Left kidney (tissue), 2 donors: ENCODE results near the gene PHPT1. TPM values are rescaled to one million over a fixed set of nuclear protein-coding genes. Genes with fewer than 3 reads are reported as not detected.
"Not testable (repeated sequence)": the region's sequence is repeated elsewhere in the genome, so short reads cannot be mapped to it uniquely, and the experiment has no call there.

Experiments
- DNase-seq: peaks from one replicate; pipeline ENCODE4 v3.0.0-alpha.2; 2013
- polyA plus RNA-seq: library from polyadenylated mRNA; unstranded; fragments of 120-200 nt; gene quantifications from one replicate; pipeline ENCODE4 v1.2.1, GENCODE V29; 2013; ENCODE audit not compliant: insufficient read length

PHPT1 gene
- polyA plus RNA-seq, 1 donor = 64.9 TPM

DNA sequence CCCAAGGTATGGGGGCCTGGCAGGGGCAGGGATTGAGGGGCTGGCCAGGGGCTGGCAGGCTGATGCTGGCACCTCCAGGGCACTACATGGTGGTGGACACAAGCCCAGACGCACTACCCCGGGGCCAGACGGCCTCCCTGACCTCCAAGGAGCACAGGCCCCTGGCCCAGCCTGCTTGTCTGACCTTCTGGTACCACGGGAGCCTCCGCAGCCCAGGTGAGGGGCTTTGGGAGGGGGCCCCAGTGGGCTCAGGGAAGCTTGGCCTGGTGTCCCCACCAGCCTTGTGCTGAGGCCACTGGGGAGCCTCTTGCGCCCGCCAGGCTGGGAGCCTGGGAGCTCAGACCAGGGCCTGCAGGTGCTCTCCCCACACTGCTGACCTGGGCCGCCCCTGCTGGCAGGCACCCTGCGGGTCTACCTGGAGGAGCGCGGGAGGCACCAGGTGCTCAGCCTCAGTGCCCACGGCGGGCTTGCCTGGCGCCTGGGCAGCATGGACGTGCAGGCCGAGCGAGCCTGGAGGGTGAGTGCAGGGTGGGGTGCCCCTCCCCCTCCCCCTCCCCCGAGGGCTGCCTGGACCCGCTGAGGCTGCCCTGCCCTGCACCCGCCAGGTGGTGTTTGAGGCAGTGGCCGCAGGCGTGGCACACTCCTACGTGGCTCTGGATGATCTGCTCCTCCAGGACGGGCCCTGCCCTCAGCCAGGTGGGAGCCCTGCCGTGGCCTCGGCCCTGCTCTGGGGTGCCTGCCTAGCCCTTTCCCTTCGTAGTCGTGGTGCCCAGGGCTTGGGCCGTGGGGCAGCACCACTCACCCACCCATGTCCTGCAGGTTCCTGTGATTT lies 8.6 kb downstream of the PHPT1 start:
- no peak for DNase-seq

DNA sequence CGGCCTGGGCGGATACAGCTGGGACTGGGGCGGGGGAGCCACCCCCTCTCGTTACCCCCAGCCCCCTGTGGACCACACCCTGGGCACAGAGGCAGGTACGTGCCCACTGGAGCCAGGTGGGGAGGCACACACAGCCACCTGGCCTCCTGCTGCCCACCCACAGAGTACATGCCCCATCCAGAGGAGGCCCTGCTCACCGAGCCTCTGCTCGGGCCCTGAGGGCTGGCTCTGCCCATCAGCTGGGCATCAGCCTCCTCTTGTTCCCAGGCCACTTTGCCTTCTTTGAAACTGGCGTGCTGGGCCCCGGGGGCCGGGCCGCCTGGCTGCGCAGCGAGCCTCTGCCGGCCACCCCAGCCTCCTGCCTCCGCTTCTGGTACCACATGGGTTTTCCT lies 9.2 kb downstream of the PHPT1 start:
- DNase-seq = no peak

DNA sequence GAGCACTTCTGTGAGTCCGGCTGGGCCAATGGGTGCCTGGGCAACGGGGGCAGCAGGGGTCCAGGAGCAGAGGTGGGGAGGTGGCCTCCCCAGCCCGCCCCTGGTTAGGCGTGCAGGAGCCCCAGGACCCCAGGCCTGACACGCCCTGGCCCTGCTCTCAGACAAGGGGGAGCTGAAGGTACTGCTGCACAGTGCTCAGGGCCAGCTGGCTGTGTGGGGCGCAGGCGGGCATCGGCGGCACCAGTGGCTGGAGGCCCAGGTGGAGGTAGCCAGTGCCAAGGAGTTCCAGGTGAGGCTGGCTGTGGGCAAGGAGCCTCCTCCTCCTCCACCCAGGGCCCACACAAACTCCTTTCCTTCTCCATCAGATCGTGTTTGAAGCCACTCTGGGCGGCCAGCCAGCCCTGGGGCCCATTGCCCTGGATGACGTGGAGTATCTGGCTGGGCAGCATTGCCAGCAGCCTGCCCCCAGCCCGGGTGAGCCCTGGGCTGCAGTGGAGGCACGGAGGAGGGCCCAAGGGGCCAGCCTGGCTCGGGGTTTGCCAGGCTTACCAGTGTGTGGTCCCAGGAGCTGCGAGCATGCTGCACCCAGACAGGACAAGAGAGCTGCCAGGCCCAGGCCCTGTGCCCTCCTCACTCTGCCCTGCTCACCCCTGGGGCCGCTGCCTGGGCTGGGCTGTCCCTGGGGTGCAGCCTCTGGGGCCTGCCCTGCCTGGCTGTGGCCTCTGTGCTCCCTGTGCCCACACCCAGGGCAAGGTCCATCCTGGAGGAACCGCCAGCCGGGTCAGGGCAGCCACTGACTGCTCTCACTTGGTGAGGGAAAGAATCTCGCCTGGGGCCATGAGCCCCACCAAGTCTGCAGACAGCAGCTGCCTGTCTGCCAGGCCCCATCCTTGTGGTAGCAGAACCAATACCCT lies 9.9 kb downstream of the PHPT1 start:
- no peak for DNase-seq

DNA sequence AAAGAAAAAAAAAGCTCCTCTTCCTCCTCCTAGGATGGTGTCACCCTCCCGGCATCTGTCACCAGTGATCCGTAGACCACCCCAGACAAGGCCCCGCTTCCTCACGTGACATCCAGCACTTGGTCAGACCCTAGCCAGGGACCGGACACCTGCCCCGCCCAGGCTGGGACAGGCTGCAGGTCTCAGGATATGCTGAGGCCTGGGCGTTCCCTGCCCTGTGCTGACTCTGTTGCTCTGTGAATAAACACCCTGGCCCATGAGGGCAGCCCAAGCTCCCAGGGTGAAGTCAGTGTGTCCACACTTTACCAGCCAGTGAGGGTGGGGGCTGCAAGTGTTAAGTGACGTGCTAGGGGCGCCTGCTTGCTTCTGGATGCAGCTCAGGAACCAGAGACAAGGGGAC lies 11.3 kb downstream of the PHPT1 start:
- DNase-seq = no peak

DNA sequence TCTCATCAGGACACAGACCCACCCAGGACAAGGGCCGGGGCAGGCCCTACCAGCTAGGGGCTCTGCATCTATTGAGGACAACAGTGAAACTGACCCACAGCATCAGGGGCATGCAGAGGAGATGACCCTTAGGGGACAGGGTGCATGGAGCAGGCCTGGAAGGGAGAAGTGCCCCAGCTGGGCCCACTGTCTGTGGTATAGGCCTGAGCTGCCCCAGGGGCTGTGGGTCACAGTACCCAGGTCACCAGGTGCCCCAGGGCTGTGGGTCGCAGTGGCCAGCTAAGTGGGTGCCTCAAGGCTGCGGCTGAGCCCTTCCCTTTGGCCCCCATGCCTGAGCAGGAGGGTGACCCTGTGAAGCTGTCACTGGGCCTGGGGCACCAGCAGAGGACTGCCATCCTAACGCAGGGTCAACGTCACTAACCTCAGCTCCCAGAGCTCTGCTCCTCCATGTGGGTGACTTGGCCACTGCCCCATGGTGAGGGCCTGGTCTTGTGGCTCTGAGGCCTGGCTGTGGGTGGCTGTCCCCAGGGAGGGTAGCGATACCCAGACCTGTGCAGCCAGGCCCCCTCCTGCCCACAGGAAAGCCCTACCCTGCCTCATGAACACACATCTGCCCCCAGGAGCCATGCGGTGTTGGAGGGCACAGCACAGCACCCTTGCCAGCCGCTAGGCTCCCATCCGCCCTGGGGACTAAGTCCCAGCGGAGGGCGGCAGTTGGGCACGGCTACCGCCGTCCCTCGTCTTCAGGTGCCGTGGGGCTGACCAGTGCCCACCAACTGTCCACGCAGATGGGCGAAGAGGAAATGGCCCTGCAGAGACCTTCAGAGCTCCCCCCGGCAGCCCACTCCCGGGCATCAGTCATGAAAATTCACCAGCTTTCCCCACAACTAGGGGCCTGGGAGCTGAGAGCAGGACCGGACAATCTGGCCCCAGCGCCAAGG lies 12.0 kb downstream of the PHPT1 start:
- no peak for DNase-seq

DNA sequence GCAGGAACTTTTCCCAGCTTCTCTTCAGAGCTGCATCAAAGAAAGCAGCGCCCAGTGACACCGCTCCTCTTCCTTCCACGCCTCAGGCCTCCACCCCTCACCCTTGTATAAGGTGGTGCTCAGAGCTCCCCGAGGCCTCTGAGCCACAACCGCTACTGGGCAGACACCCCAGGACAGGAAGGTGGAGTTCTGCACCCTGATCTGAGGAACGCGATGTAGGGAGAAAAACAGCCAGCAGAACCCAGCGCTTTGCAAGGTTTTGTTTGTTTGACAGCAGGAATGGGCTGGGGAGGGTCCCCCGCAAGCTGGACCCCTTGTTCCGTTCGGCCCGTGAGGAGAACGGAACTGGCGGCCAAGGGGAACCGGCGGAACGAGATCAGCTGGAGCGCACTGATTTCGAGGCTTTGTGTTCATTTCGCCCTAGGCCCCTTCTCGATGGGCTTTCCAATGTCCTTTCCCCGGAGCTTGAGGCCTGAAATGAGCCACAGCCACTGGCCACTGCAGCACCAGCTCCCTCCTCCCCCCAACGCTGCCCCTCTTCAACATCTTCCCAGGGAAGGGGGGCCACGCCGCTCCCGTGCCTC lies 12.8 kb downstream of the PHPT1 start:
- DNase-seq = no peak

DNA sequence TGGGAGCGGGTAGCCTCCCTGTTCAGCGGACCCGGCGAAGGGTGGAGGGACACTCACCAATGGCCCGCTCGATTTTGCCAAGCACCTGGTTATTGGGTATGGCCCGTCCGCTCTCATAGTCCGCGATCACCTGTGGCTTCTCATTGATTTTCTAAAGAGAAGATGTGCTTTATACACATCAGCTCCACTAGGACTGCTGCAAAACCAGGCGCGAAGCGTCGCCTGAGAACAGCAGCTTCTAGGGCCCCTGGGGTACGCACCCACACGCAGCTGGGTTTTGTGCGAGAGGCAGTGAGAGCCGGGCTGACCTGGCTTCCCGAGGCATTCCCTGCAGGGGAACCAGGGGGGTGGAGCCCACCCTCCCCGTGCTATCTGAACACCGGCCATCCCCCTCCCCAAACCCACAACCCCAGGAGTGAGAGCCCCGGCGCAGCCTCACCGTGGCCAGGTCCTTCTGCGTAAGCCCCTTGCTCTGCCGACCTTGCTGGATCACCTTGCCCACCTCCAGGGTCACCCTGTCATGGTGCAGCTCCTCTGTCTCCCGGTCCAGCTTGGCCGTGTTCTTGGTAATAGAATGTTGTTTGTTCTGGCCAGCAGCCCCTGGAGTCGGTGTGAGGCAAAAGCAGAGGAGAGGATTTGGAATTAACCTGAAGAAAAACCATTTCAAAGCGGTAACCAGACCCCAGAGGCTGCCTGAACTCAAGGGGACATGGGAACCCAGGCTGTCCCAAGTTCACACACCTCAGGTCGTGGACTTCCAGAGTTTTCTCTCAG lies 13.8 kb downstream of the PHPT1 start:
- DNase-seq = no peak

DNA sequence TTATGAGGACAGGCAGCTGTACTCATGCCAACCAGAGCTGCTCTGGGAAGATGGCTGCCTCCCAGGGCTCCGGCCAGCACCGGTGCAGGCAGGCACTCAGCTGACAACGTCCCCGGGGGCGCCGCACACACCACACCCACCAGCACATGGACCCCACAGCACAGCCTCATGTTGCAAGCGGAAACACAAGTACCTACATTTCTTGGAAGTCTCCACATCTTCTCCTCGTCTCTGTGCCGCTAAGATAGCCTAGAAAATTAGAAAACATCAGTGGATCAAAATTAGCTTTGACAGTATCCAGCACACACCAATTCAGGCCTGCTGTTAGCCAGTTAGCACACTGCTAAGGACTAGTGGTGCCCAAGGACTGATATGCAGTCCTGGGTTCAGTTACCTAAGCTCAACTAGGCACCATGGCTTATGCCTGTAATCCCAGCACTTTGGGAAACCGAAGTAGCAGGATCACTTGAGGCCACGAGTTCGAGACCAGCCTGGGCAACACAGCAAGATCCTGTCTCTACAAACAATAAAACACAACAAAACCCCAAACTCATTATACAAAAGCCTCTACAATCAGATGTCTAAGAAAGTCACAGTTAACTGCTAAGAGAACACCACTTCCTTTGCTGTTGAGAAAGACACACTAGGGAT lies 14.5 kb downstream of the PHPT1 start:
- DNase-seq = no peak

DNA sequence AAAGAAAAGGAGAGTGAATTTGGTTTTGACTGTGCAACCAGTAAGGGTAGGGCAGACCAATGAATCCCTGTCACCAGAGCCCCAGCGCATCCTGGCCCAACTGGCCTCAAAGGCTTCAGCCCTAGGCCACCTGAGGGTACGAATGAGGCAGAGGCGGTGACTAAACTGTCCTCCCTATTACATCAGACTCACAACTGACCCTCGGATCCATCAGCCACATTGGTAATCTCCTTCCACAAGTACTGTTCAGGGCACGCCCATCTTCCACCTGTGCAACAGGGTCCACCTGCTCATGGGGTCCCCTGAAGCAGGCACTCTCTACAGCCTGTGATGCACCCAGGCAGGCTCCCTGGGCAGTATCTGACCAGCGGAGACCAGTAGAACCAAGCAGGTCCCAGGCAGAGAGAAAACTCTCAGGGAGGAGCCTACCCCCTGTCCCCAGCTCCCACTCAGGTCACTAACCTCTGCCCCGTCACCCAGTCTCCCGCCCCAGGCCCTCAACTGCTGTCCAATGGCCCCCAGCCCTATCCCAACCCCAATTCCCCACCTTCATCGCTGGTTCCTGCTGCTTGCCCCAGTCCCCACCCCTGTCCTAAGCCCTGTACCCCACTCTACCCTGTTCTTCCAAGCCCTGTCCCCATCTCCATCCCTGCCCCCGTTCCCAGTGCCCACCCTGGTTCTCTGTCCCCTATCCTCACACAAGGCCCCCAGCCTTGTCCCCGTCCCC lies 16.0 kb downstream of the PHPT1 start:
- no peak for DNase-seq

DNA sequence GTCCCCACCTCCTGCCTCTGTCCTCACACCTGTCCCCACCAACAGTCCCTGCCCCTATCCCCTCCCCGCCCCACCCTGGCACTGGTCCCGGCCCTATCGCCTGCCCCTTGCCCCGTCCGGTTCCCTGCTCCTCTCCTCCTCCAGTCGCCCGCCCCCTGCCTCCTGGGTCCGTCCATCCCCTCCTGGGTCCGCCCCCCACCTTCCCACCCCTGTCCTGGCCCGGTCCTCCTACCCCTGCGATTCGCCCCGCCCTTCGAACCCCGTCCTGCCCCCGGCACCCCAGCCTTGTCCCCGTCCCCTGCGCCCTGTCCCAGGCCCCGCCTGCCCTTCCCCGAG lies 16.5 kb downstream of the PHPT1 start:
- no peak for DNase-seq

DNA sequence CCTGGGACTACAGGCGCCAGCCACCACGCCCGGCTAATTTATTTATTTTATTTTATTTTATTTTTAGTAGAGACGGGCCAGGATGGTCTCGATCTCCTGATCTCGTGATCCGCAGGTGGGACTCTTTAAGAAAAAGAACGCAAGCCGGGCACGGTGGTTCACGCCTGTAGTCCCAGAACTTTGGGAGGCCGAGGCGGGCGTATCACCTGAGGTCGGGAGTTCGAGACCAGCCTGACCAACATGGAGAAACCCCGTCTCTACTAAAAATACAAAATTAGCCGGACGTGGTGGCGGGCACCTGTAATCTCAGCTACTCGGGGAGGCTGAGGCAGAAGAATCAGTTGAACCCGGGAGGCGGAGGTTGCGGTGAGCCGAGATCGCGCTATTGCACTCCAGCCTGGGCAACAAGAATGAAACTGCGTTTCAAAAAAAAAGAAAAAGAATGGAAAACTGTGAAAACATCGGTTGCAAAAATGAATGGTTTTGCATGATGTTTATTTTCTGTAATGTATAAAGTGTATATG lies 17.8 kb downstream of the PHPT1 start:
- not testable (repeated sequence) for DNase-seq

DNA sequence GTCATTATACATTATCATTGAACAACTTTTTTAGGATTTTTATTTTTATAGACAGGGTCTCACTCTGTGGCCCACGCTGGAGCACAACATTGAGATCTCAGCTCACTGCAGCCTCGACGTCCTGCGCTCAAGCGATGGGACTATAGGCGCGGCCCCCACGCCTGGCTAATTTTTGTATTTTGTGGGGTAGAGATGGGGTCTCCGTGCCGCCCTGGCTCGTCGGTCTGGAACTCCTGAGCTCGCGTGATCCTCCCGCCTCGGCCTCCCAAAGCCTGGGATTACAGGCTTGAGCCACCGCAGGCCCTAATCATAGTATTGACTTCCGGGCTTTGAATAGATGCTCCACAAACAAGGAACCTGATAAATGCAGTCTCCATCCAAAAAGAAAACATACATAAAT lies 18.3 kb downstream of the PHPT1 start:
- DNase-seq = no peak

DNA sequence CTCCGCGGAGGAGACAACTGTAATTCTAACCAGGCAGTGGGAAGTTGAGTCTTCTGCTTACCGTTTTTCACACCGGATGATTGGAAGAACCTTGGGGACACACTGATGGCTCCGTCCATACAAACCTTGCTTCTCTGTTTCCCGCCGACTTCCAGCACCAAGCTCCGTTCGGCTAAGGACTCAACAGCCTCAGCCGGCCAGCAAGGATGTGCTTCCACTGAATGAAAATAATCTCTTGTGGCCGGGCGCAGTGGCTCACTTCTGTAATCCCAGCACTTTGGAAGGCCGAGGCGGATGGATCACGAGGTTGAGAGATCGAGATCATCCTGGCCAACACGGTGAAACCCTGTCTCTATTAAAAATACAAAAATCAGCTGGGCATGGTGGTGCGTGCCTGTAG lies 18.7 kb downstream of the PHPT1 start:
- no peak for DNase-seq

DNA sequence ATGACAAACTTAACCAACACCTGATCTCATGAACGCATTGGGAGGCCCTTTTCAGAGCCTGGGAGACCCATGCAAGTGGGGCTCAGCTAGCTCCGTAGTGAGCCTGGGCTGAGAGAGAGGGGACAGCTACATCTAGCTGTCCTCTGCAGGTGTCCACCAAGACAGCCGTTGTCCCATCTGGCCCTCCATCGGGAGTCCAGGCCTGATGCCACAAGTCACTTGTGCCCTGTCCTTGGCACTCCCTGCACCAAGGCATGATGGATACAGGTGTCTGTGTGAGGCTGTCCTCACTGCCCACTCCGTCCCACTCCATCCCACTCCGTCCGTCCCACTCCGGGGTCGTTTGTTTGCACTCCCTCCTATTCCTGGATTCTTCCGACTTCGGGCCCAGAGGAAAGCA lies 19.4 kb downstream of the PHPT1 start:
- DNase-seq = no peak

DNA sequence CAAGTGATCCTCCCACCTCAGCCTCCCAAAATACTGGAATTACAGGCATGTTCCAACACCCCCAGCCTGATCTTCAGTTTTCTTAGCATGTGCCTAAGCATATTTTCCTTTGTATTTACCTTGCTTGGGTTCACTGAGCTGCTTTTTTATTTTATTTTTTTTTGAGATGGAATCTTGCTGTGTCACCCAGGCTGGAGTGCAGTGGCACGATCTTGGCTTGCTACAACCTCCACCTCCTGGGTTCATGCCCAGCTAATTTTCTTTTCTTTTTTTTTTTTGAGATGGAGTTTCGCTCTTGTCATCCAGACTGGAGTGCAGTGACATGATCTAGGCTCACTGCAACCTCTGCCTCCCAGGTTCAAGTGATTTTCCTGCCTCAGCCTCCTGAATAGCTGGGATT lies 20.4 kb downstream of the PHPT1 start:
- DNase-seq = not testable (repeated sequence)

DNA sequence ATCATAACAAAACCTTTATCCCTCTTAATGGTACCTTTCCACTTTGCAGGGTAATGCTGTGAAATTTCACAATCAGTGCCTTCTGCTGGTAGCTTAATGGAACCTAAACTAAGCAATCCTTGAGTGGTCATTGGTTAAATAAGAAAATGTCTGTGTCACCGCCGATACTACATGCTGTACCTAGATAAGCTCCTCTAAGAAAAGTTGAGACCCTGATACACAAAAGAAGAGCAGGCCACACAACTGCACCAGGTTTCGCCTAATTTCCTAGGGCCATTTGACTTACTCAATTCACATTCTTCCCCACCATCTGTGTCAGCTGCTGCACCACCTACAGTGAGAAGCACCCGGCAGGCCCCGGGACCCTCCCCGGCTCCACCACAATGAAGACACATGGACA lies 25.9 kb downstream of the PHPT1 start:
- no peak for DNase-seq

DNA sequence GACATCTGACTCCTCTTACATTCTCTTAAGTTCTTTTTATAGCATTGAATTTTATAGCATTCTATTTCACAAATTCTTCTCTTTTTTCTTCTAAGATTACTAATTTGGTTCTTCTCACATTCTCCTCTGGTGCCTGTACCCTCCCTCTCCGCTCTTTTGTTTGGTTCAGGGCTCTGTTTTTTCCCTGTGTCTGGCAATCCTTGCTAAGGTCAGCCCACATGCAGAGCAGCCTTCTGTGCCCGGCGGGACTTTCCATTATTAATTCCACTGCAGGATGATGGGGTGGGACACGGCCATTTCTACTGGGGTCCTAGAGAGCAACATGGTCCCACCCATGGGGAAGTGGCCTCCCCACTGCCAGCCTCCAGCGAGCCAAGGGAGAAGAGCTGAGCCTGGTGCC lies 27.3 kb downstream of the PHPT1 start:
- DNase-seq = no peak

DNA sequence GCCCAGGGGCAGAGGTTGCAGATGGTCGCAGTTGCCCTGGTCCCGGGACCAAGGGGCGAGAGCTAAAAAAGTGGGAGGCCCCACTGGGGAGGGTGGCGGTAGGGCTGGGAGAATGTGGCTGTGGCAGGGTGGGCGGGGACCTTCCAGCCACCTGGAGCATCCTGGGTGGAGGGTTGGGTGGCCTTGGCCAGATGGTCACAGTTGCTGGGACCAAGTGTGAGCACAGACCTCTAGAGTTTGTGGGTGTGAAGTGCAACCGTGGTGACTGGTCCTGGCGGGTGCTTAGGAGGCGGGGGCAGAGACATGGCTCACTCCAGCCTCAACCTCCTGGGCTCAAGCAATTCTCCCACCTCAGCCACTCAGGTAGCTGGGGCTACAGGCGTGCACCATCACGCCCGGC lies 31.4 kb downstream of the PHPT1 start:
- DNase-seq = no peak

DNA sequence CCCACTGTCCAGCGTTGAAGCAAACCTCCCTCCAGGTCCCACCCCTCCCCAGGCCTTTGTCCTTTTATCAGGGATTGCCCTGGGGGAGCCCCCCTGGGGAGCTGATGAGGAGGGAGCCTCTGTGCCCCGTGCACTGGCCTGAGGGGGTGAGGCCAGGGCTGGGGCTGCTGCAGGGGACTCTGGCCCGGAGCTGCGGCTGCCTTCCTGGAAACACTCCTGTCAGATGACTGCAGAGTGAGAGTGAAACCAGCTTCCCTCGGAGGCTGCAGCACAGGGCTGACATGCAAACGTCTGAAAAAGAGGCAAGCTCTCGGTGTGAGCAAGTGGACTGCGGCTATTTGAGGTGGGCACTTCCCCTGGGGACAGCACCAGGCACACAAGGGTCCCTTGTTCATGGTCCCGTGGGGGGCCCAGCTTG lies 32.5 kb downstream of the PHPT1 start:
- DNase-seq = no peak
